HCT116 (cell line): Measurements from ENCODE around the gene PLRG1.

Experiments used
- EGR1 ChIP-seq: IDR thresholded peaks from 2 replicates; pipeline ENCODE4 v1.6.1; 2012; ENCODE audit warnings: low read depth
- EZH2phosphoT487 ChIP-seq: fragments of 200-600 bp; IDR thresholded peaks from 2 replicates; pipeline ENCODE4 v1.6.1; 2018; ENCODE audit warnings: antibody characterized with exemption, borderline replicate concordance
- POLR2A ChIP-seq: IDR thresholded peaks from 2 replicates; pipeline ENCODE4 v1.7.0; 2011; ENCODE audit warnings: borderline replicate concordance; ENCODE audit not compliant: insufficient read depth, insufficient read length; ENCODE audit errors: extremely low read depth
- POLR2AphosphoS5 ChIP-seq: IDR thresholded peaks from 2 replicates; pipeline ENCODE4 v1.6.1; 2011; ENCODE audit warnings: mild to moderate bottlenecking, low read depth, low read length, moderate library complexity
- TCF7L2 ChIP-seq: IDR thresholded peaks from 2 replicates; pipeline ENCODE4 v1.7.0; 2011; ENCODE audit warnings: borderline replicate concordance, inconsistent platforms; ENCODE audit not compliant: insufficient read depth, insufficient read length; ENCODE audit errors: extremely low read depth
- ZNF274 ChIP-seq: fragments of 200-500 bp; sonication (Bioruptor generic); IDR thresholded peaks from 2 replicates; pipeline ENCODE4 v1.6.1; 2014; ENCODE audit warnings: mild to moderate bottlenecking, low read depth, low read length, inconsistent platforms
- TF ChIP-seq, protein P1 (sequence below), 3 experiments: fragments of 200-600 bp in 1 of 3; sonication (generic) in 1 of 3; IDR thresholded peaks in 2 of 3; conservative IDR thresholded peaks in 1 of 3; 2 replicates each; pipeline ENCODE4 v1.5.1; 2012 to 2017; ENCODE audit warnings: low read depth in 2 of 3, low read length in 2 of 3, antibody characterized with exemption in 1 of 3, borderline replicate concordance in 1 of 3, control low read depth in 1 of 3, mild to moderate bottlenecking in 1 of 3, mixed read lengths in 1 of 3, mixed run types in 1 of 3, moderate library complexity in 1 of 3; ENCODE audit not compliant: insufficient read depth in 1 of 3
- TF ChIP-seq, protein P2 (sequence below): IDR thresholded peaks from 2 replicates; pipeline ENCODE4 v1.6.1; 2012

- TF ChIP-seq, protein P1, sequence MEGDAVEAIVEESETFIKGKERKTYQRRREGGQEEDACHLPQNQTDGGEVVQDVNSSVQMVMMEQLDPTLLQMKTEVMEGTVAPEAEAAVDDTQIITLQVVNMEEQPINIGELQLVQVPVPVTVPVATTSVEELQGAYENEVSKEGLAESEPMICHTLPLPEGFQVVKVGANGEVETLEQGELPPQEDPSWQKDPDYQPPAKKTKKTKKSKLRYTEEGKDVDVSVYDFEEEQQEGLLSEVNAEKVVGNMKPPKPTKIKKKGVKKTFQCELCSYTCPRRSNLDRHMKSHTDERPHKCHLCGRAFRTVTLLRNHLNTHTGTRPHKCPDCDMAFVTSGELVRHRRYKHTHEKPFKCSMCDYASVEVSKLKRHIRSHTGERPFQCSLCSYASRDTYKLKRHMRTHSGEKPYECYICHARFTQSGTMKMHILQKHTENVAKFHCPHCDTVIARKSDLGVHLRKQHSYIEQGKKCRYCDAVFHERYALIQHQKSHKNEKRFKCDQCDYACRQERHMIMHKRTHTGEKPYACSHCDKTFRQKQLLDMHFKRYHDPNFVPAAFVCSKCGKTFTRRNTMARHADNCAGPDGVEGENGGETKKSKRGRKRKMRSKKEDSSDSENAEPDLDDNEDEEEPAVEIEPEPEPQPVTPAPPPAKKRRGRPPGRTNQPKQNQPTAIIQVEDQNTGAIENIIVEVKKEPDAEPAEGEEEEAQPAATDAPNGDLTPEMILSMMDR (IDR thresholded peaks at IDR 0.05 in 2 of 3, conservative IDR thresholded peaks at IDR 0.05 in 1 of 3; ENCODE audit: borderline replicate concordance in 1 of 3, insufficient read depth in 1 of 3, low read depth in 2 of 3, low read length in 2 of 3): no peak
- no peak for TF ChIP-seq EZH2phosphoT487
- TF ChIP-seq POLR2AphosphoS5: no peak
- no peak for TF ChIP-seq ZNF274
- no peak for TF ChIP-seq POLR2A
- TF ChIP-seq, protein P2, sequence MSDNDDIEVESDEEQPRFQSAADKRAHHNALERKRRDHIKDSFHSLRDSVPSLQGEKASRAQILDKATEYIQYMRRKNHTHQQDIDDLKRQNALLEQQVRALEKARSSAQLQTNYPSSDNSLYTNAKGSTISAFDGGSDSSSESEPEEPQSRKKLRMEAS: no peak
- TF ChIP-seq EGR1: no peak
- no peak for TF ChIP-seq TCF7L2
These were observed 24.1 kb upstream of the PLRG1 start for GRCh38 chr4:154574311-154574710.
